Endothelial cell of umbilical vein (primary cell): Measurements from ENCODE around the gene PCDHGC3. TPM values are rescaled to one million over a fixed set of nuclear protein-coding genes. Genes with fewer than 3 reads are reported as not detected.

Experiments used
- BruUV-seq: library from RNA; stranded (reverse); fragments of 400-500 nt; replicated peaks from 2 replicates; lab custom pipeline; 2021; lab: Mats Ljungman, UMichigan
- CTCF ChIA-PET: fragments of 300-600, 350-600 bp; sonication (Branson Sonifier 250); formaldehyde crosslinking; loops from one replicate; lab custom pipeline; 2021; ENCODE audit warnings: antibody characterized with exemption, inconsistent platforms; lab: Charles Lee
- POLR2A ChIA-PET: fragments of 300-600, 350-600 bp; sonication (Branson Sonifier 250); formaldehyde crosslinking; loops from one replicate; lab custom pipeline; 2021; ENCODE audit warnings: antibody characterized with exemption, inconsistent platforms; lab: Charles Lee
- DNase-seq: peaks from one replicate; pipeline ENCODE4 v3.0.0-alpha.2; 2011; ENCODE audit warnings: low read depth, low spot score
- FAIRE-seq: peaks from 2 replicates; lab custom pipeline; 2011; peaks lifted over from hg19 to GRCh38; lab: Jason Lieb, UNC
- H2AFZ ChIP-seq: 2 replicates; pipeline ENCODE4 v1.6.0; 2012; ENCODE audit warnings: low read depth, low read length, control low read depth, inconsistent platforms
- H3K27ac ChIP-seq: 2 replicates; pipeline ENCODE4 v1.5.1; 2011; ENCODE audit warnings: low read depth, mild to moderate bottlenecking, control low read depth, low read length, moderate library complexity; ENCODE audit not compliant: insufficient read depth
- H3K27me3 ChIP-seq, 2 experiments: 2 replicates each; pipeline versions ENCODE4 v1.6.0 to v1.6.1; 2011; ENCODE audit warnings: low read length in 2 of 2, mixed read lengths in 1 of 2; ENCODE audit not compliant: control insufficient read depth in 2 of 2, insufficient read depth in 2 of 2
- H3K36me3 ChIP-seq, 2 experiments: 2 replicates in 1 of 2; 3 replicates in 1 of 2; pipeline ENCODE4 v1.5.1; 2011; ENCODE audit warnings: low read length in 2 of 2, mild to moderate bottlenecking in 1 of 2, moderate library complexity in 1 of 2; ENCODE audit not compliant: control insufficient read depth in 2 of 2, insufficient read depth in 2 of 2; ENCODE audit errors: extremely low read depth in 1 of 2
- H3K4me1 ChIP-seq: 3 replicates; pipeline ENCODE4 v1.5.1; 2011; ENCODE audit warnings: mild to moderate bottlenecking, low read length; ENCODE audit not compliant: control insufficient read depth, insufficient read depth; ENCODE audit errors: extremely low read depth
- H3K4me2 ChIP-seq: 2 replicates; pipeline ENCODE4 v1.6.1; 2011; ENCODE audit warnings: low read length, control low read depth, mixed read lengths; ENCODE audit not compliant: insufficient read depth
- H3K4me3 ChIP-seq, 3 experiments: fragments of 200-600 bp in 1 of 3; sonication (generic), shearing (Covaris generic) in 1 of 3; replicated peaks in 1 of 3; 2 replicates each; pipeline ENCODE4 v1.5.1; 2011 to 2016; ENCODE audit warnings: control low read depth in 3 of 3, low read length in 3 of 3, mild to moderate bottlenecking in 2 of 3, inconsistent platforms in 1 of 3, low read depth in 1 of 3, moderate library complexity in 1 of 3; ENCODE audit not compliant: insufficient read depth in 1 of 3
- H3K79me2 ChIP-seq: 2 replicates; pipeline ENCODE4 v1.6.0; 2012; ENCODE audit warnings: low read length, inconsistent platforms; ENCODE audit not compliant: control insufficient read depth, insufficient read depth
- H3K9ac ChIP-seq: replicated peaks from 2 replicates; pipeline ENCODE3; 2011; ENCODE audit warnings: low read length, control low read depth; ENCODE audit not compliant: insufficient read depth; ENCODE audit errors: extremely low read depth
- H3K9me1 ChIP-seq: replicated peaks from 3 replicates; pipeline ENCODE4 v1.6.0; 2011; ENCODE audit warnings: mild to moderate bottlenecking, low read length; ENCODE audit not compliant: control insufficient read depth, insufficient read depth; ENCODE audit errors: extremely low read depth
- H3K9me3 ChIP-seq: replicated peaks from 2 replicates; pipeline ENCODE4 v1.5.1; 2012; ENCODE audit warnings: low read length, inconsistent platforms; ENCODE audit not compliant: control insufficient read depth, insufficient read depth
- H4K20me1 ChIP-seq: replicated peaks from 2 replicates; pipeline ENCODE3; 2011; ENCODE audit warnings: mild to moderate bottlenecking, low read length; ENCODE audit not compliant: control insufficient read depth, insufficient read depth; ENCODE audit errors: extremely low read depth
- EZH2 ChIP-seq: IDR thresholded peaks from 2 replicates; pipeline ENCODE4 v1.6.1; 2012; ENCODE audit warnings: borderline replicate concordance, low read depth, mild to moderate bottlenecking, moderate library complexity, low read length, inconsistent platforms; ENCODE audit not compliant: severe bottlenecking
- FOS ChIP-seq: IDR thresholded peaks from 2 replicates; pipeline ENCODE4 v1.6.1; 2011; ENCODE audit warnings: mild to moderate bottlenecking, low read length, moderate library complexity, borderline replicate concordance; ENCODE audit not compliant: insufficient read depth
- GATA2 ChIP-seq: IDR thresholded peaks from 2 replicates; pipeline ENCODE4 v1.7.0; 2011; ENCODE audit warnings: low read depth, mild to moderate bottlenecking, moderate library complexity, mixed read lengths, low read length; ENCODE audit not compliant: insufficient read length, insufficient read depth
- JUN ChIP-seq: IDR thresholded peaks from 2 replicates; pipeline ENCODE4 v1.6.1; 2011; ENCODE audit warnings: borderline replicate concordance, low read depth; ENCODE audit not compliant: insufficient read length, insufficient read depth
- MYC ChIP-seq: IDR thresholded peaks from one replicate; pipeline ENCODE4 v1.6.1; 2011; ENCODE audit warnings: mild to moderate bottlenecking, low read depth, low read length
- POLR2A ChIP-seq: IDR thresholded peaks from 2 replicates; pipeline ENCODE4 v1.6.1; 2012; ENCODE audit warnings: low read depth, mild to moderate bottlenecking, control low read depth, low read length
- POLR2AphosphoS5 ChIP-seq: IDR thresholded peaks from 2 replicates; pipeline ENCODE4 v1.6.1; 2012; ENCODE audit warnings: low read depth, mild to moderate bottlenecking, control low read depth, low read length, moderate library complexity; ENCODE audit not compliant: insufficient read depth
- dilution Hi-C: fragments of 300-500 bp; cut with MboI; formaldehyde crosslinking; loops from one replicate; pipeline ENCODE4 v1.15.0; 2019; ENCODE audit warnings: low sequenced_read_pairs; ENCODE audit not compliant: extremely low pct_ligation_motif_present
- intact Hi-C: fragments of 100-400 bp; cut with micrococcal nuclease; formaldehyde crosslinking; loops from one replicate; pipeline ENCODE4 v1.10.0; 2022
- polyA plus RNA-seq, 4 experiments: library from polyadenylated mRNA; depleted of rRNA in 3 of 4; stranded (reverse) in 3 of 4; unstranded in 1 of 4; fragments of >200 nt; gene quantifications; 2 replicates each; pipeline versions ENCODE4 v1.2.1 to v1.2.3, GENCODE V29; 2011 to 2012; ENCODE audit warnings: missing spikeins in 1 of 4
- total RNA-seq: library from RNA; stranded (reverse); gene quantifications from 2 replicates; pipeline ENCODE4 v1.2.3, GENCODE V29; 2021
- TF ChIP-seq, protein P1 (sequence below): IDR thresholded peaks from 2 replicates; pipeline ENCODE4 v1.6.1; 2011; ENCODE audit not compliant: insufficient read depth, insufficient read length
- TF ChIP-seq, protein P2 (sequence below), 2 donors: IDR thresholded peaks; 1 replicate in 1 of 2; 2 replicates in 1 of 2; pipeline ENCODE4 v1.5.1; 2011; ENCODE audit warnings: low read length in 2 of 2, mild to moderate bottlenecking in 2 of 2, moderate library complexity in 2 of 2, control low read depth in 1 of 2, inconsistent platforms in 1 of 2, low read depth in 1 of 2; ENCODE audit not compliant: insufficient read depth in 1 of 2; ENCODE audit errors: extremely low read depth in 1 of 2

Gene PCDHGC3
- total and polyA plus RNA-seq, 2 donors (not counting 3 experiments of a cell fraction or from before 2014, with no cell fraction given): 9.2 to 36.1 TPM

GRCh38 chr5:141490771-141491170 lies 15.0 kb downstream of the PCDHGC3 start:
- dilution Hi-C loops: no loop called here
- POLR2A ChIA-PET: no interaction called here
- DNase-seq: no peak

More at GRCh38 chr5:141490771-141491170, 15.0 kb downstream of the PCDHGC3 start:
- Histone ChIP-seq H3K9me3 (no peaks in the 10 kb centered on the region), H3K27ac (no peak overlapping the region), H4K20me1 (no peaks in the 10 kb centered on the region), H3K36me3 (no peaks in the 10 kb centered on the region), H3K9me1 (no peaks in the 10 kb centered on the region), H2AFZ (no peak overlapping the region), H3K4me2 (no peak overlapping the region), H3K27me3 (peaks cover 10 to 25% of the 10 kb centered on the region in 2 experiments), H3K79me2 (no peaks in the 10 kb centered on the region), H3K4me1 (no peaks in the 10 kb centered on the region), H3K9ac (no peak overlapping the region), H3K4me3 (no peak overlapping the region)
- CTCF ChIA-PET: interaction anchor here (1.1 to 1.6 kb wide), 2 partner anchors 15 to 60 kb away, joined by 3 to 6 read pairs; partner anchors contain the start of genes PCDHGA12 and PCDHGC3
- TF ChIP-seq FOS (no peak), MYC (no peak), EZH2 (no peak), GATA2 (no peak), POLR2A (no peak), POLR2AphosphoS5 (no peak), JUN (no peak)
- TF ChIP-seq, protein P1, sequence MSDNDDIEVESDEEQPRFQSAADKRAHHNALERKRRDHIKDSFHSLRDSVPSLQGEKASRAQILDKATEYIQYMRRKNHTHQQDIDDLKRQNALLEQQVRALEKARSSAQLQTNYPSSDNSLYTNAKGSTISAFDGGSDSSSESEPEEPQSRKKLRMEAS: no peak
- TF ChIP-seq, protein P2, sequence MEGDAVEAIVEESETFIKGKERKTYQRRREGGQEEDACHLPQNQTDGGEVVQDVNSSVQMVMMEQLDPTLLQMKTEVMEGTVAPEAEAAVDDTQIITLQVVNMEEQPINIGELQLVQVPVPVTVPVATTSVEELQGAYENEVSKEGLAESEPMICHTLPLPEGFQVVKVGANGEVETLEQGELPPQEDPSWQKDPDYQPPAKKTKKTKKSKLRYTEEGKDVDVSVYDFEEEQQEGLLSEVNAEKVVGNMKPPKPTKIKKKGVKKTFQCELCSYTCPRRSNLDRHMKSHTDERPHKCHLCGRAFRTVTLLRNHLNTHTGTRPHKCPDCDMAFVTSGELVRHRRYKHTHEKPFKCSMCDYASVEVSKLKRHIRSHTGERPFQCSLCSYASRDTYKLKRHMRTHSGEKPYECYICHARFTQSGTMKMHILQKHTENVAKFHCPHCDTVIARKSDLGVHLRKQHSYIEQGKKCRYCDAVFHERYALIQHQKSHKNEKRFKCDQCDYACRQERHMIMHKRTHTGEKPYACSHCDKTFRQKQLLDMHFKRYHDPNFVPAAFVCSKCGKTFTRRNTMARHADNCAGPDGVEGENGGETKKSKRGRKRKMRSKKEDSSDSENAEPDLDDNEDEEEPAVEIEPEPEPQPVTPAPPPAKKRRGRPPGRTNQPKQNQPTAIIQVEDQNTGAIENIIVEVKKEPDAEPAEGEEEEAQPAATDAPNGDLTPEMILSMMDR (IDR thresholded peaks at IDR 0.05; ENCODE audit: extremely low read depth in 1 of 2, insufficient read depth in 1 of 2, low read depth in 1 of 2, low read length in 2 of 2): no peak
- no TSS peak for BruUV-seq
- intact Hi-C loops: no loop called here
- no peak for FAIRE-seq
